Stimulated activated CD4-positive, alpha-beta T cell treated with anti-CD3 and anti-CD28 coated beads, Interleukin-15, amount 100 ng/mL, for 24 hours (primary cell): ENCODE data around the gene LMBR1.
A peak's percentile ranks its signal among the peaks of the same experiment; 100 is the strongest.

Experiments
- DNase-seq: peaks from one replicate; pipeline ENCODE4 v3.0.0-alpha.2; 2020

The LMBR1 gene

DNA sequence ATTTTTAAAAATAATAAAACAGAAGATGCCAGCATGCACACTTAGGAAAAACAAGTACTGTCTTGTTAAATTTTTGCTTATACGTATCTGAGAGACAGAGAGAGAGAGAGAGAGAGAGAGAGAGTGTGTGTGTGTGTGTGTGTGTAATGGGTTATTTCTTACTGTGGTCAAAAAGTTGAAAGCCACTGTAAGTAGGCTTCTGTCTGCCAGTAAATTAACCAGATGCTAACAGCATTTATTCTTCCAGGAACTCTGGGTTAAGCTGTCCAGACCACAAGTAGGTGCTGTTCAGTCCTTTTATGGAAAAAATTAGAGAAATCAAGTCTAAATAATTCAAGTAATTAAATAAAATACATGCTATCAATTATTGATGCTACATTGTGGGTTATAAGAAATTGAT, 212.7 kb downstream of the LMBR1 start:
- DNase-seq, result no peak

DNA sequence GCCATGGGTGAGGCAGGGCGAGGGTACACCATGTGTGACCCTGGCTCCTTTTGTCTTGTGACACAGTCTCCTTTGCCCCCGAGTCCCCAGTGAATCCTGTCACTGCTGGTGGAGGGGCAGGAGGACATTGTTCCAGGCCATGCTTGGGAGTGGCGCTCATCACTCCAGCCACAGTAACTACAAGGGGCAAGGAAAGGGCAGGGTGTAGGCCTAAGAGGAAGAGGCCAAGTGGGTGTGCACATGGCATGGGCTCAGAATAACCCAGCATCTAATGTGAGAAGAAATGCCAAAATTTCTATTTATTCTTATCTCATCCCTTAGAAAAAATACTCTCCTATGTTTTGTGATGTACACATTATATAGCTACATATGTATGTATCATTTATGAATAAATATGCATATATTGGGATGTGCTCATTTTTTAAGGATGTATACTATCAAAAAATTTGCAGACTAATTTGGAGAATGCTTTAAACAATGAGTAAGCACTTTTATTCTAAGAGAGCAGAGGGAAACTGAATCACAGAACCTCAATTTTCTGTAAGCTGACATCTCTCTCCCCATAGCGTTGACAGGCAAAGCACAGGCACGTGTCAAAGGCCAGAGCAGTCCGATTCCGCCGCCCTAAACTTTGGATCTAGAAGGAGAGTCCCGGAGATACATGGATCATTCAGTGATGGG, 215.5 kb downstream of the LMBR1 start:
- no peak for DNase-seq

DNA sequence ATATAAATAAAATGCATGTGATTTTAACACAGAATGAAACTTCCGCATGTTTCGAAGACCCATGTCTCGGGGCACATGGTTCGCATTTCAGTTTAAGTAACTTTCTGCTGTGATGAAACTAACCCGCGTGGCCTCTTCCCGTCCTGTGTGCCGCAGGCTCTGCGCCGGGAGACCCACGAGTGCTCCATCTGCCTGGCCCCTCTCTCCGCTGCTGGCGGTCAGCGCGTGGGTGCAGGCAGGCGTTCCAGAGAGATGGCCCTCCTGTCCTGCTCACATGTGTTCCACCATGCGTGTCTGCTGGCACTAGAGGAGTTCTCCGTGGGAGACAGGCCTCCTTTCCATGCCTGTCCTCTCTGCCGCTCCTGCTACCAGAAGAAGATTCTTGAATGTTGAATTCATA, 216.7 kb downstream of the LMBR1 start:
- no peak for DNase-seq

DNA sequence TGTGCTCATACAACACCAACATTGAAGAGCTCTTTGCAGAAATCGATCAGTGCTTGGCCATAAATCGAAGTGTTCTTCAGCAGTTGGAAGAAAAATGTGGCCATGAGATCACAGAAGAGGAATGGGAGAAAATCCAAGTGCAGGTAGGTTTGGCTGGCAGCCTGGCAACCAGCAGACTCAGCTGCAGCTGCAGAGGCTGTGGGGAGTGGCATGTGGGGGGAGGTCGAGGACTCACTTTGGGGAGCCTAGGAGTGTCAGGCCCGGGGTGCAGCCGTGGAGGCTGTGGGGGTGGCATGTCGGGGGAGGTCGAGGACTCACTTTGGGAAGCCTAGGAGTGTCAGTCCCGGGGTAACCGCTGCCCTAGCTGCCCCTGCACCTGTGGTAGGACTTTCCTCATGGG, 217.3 kb downstream of the LMBR1 start:
- DNase-seq, result no peak

DNA sequence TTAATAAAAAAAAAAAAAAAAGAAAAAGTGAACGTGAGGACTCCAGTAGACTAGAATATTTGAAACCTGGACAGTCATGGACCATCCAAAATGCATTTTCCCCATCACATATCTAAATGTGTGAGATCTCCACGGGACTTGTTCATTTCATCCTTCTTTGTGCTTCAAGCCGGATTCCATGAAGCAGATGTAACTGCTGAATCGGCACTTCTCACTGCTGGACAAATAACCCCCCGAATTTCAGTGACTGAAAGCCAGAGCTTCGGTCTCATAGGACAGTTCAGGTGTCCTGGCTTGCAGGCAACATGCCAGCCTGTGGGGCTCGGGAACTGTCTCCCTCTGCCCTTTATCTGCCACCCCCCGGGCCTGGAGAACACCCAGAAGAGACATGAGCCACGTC, 219.1 kb downstream of the LMBR1 start:
- no peak for DNase-seq

DNA sequence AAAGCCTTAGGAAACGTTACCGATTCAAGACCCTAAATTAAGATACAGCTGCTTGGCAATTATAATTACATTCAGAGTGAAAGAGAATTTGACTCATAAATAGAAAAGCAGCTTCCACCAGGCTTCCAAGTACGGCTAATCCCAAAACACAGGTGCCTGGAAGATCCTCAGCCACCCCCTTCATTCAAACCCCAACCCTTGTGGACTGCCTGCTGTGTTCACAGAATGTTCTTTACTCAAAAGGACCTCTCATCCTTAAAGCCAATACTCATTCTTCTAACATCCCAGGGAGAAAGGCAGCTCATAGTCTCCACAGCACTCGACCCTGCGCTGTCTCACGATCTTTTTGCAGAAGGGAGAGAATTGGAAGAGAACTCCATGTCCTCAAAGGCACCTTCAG, 219.5 kb downstream of the LMBR1 start:
- no peak for DNase-seq

DNA sequence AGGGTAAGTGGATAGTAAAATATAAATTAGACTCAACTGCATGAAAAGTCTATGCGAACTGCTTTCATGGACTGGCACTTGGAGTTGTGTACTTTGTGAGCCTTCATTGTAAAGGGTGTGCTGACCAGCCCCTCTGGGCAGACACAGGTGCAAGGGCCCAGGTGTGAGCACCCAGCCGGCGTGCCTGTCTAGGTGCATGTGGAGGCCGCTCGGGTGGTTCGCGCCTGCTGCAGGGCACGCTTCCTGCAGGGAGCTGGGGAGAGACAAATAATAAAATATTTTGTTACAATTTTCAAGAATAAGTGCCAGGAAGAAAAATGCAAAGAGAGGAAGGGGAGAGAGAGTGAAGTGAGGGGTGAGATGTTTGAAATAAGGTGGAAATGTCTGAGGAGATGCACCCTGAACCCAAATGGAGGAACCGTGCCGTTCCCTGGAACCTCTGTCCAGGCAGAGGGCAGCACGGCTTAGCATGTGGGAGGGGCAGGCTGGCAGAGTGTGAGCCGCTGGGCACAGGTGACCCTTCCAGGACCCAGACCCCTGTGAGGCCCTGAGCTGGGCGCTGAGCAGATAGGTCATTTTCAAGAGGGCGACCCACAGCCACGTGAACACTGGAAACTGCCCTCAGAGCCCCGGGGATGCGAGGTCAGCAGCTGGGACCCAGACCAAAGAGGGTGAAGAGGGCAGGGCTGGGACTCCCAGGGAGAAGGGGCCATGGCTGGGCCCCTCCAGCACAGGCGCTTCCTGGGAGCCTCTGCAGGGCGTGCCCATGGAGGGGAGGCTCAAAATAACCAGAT, 223.8 kb downstream of the LMBR1 start:
- no peak for DNase-seq

DNA sequence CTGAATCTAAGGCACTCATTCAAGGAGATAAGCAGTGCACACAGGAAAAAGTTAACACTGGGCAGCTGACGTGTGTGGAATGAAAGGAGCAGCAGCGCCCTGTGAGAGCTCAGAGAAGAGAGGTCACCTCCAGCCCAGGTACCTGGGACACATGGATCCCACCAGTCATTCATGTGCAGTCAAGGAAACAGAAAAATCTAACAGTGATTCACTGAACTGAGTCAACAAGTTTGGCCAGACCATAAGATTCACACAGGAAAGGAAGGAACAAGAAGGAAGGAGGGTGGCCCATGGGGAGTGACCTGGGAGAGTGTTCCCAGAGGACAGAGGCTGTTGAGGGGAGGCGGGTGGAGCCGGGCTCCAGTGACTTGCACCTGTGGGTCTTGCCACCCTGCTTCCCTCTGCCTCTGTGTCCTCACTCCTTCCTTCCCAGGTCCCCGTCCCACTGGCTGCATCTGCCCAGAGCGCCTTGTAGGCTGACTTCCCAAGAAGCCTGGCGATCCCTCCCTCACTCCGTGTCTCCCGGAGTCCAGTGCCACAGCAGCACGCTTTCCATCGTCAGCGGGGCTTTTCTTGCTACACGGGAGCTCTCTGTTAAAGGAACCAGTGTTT, 224.7 kb downstream of the LMBR1 start:
- DNase-seq, result no peak

DNA sequence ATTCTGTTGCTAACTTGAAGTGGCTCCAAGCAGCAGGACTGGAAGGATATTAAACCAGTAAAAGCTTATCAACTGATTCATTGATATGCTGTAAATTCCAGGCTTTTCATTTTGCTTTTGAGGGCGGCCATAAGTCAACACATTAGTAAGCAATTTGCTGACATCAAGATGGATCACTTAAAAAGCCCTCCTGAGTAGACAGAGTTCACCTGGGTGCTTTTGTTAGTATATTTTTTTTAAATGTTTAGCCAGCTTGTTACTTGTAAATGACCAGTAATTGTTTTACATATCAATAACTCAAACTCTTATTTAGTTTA, 225.9 kb downstream of the LMBR1 start:
- no peak for DNase-seq

DNA sequence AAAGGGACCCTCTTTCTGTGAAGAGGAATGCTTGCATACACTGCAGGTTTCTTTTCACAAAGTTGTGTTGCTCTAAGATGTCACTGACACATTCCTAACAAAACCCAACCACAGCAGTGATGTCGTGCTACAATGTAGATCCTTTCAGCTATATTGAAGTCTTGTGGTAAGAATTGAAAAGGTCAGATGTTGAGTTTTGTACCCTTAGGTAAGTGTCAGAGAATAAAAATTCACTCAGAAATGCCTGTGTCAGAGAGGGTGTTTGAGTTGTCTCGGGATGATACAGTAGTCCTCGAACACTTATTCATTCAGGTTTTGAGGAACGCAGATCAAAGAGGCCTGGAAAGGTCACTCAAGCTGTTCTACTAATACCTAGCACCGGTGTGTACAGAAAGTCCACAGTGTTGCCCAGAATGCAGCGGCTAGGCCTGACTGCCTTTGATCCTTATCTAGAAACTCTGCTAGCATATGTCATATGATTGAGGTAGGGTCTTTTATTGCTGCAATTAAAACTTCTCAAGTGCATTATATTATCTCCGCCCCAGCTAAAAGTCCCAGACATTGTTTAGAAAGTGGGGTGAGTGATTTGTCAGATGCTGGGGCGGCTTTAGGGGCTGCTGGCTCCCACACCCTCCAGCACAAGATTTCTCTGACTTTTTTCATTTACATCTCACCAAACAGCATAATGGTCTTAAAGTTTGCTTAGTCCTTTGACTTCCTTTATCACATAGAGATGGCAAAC, 226.4 kb downstream of the LMBR1 start:
- no peak for DNase-seq

DNA sequence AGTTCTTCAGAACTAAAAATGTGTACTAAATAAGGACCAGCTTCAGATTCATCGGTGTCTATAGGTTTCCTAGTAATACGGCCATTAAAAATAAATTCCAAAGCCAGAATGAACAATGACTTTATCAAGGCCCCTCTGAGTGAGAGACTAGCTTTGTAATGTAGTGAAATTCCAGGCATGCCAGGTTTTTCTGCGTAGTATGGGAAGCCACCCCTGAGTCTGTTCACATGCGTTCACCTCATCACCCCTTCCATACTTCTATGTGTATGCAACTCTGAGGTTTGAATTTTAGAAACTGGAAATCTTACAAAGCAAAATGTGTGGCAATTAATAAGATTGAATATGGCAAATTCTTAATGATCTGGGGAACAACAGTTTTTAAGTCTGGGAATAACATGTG, 227.9 kb downstream of the LMBR1 start:
- DNase-seq, result no peak

DNA sequence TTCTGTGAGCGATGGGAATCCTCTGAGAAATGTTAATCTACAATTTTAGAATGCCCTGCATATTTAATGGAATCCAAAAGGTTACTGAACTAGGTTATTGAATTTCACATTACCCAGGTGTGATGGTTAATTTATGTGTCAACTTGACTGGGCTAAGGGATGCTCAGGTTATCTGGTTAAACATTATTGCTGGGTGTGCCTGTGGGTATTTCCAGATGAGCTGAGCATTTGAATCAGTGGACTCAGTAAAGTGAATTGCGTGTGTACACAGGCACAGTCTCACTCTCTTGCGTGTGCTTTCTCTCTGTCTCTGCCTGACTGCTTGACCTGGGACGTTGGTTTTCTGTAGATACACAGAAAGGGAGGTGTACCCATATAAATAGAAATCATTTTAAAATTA, 230.7 kb downstream of the LMBR1 start:
- no peak for DNase-seq

DNA sequence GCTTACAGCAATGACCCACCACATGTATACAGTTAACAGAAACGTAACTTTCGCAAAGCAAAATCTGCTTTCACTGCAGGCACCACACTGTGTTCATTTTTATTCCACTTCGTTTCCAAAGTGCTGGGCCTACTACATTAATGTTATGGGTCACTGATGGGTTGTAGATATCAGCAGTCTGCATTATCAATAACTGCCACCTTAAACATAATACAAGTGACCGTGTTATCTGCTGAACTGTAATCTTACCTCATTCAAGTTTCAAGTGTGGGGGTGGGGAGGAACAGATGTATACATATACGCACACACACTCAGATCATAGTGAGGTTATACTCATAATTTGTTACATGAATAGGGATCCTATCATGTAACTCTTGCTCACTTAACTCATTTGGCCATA, 231.3 kb downstream of the LMBR1 start:
- DNase-seq, result no peak

DNA sequence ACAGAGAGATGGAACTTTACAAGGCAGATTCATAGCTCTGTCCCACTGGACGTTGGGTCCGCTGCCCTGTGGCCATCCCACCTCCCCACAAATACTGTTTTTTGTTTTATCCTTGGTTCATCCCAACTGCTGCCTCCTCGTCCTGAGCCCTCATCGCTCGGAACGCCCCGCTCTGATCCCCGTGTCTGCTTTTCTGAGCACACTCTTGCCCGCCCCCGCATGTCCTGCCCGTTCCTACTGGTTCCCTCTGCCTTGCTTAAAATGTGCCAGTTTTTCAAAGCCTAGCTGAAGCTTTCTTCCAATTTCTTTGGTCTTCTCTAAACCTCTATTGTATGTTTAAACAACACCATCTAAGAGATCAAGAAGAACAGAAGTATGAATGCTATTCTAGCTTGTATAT, 233.0 kb downstream of the LMBR1 start:
- no peak for DNase-seq

DNA sequence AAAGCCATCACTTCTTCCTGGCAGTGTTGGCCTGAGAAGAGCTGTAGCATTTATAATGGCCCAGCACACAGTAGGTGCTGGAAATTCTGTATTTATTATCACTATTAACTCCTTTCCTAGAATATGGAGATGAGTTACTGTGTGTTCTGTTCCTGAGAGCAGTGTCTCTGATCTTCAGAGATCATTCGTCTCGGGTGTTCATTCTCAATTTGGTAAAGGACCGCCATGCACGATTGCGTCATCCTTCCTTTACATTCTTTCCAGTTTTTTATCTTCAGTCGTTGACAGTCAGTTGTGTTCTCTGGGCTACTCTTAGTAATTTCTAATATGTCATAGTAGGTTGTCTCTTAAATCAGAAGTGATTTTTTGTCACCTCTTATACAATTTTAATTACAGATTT, 233.8 kb downstream of the LMBR1 start:
- no peak for DNase-seq

DNA sequence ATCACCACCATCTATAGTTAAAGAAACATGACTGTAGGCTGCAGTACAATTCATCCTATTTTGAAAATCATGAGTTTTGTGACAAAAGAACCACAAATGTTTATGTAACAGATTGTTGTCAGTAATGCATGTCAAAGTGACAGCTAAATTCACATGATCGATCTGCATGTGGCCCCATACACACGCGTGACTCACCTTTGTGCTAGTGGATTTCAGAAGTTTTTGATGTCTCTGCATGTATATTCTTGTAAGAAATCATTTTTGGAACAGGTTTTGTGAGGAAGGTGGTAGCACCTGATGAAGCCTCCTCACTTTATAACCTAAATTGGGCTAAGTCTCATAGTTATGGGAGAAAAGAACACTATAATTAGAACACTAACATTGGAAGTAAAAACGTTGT, 235.3 kb downstream of the LMBR1 start:
- no peak for DNase-seq

DNA sequence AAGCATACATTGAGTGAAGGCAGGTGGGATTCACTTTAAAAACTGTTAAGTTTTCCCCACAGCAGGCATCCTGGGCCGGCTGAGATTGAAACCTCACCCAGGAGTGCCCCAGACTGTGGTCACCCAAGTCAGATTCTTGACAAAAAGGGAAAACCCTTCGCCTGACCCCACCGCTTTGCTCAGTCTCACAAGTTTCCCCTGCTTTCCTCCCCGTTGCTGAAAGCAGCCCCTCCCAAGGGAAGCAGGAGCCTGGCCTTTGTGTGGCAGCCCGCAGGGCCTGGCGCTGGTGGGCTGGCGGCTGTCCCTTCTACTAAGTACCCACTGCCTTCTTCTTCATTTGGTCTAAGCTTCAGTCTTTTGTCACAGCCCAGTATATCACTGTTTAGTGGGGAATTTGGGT, 236.4 kb downstream of the LMBR1 start:
- no peak for DNase-seq

DNA sequence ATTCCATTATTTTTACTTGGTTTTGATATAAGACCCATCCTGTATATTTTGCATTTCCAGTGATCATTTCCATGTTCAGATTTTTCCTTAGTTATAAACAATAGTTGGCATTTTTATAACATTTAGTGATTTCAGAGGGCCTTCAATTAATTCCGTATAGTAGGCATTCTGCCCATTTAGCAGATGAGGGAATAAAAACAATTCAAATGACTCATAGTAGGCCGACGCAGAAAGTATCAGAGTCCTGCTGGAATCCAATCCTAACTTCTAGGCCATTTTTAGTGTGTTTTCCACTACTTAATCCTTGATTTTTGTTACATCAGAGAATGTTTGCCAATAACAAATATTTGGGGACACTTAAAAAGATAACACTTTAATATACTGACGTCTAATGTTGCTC, 237.0 kb downstream of the LMBR1 start:
- no peak for DNase-seq

DNA sequence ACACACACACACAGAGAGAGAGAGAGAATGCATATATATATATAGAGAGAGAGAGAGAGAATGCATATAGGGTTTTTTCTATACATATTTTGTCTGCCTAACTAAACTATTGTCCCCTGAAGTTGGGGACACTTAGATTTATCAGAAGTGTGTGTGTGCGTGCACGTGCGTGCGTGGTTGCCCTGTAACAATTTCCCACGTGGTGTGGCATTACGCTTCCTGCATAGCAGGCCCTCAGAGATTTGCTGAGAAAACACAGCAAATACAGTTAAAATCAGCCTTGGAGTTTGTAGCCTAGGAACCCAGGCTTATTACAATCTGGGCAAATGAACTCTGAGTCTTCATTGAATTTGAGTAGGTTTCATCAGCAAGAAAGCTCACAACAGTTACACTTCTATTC, 237.7 kb downstream of the LMBR1 start:
- DNase-seq, result no peak

DNA sequence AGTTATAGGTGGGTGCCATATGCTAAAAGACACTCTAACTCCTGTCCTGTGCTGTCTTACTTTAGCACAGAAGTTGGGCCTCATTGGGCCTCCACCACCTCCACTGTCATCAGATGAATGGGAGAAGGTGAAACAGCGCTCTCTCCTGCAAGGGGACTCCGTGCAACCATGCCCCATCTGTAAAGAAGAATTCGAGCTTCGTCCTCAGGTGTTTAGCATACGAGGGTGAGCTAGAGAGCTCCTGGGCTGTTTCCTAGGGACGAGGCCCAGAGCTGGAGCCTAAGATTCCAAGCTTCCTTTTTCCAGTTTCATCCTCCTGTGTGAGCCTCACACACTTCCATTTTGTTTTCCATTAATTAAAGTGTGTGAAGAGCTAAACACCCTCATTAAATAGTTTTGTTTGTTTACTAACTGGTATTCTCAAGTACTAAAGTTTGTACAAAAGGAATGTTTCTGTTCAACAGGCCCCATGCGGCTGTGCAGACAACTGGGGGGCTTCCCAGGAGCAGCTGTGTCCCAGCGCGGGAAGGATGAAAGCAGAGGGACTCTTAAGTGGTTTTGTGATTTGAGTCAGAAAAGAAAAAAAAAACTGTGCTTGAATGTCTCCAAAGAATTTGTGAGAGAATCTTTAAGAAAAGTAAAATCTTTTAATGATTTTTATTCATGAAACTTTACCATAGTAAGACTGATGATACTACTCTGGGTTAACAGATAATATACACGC, 238.3 kb downstream of the LMBR1 start:
- DNase-seq, result no peak

DNA sequence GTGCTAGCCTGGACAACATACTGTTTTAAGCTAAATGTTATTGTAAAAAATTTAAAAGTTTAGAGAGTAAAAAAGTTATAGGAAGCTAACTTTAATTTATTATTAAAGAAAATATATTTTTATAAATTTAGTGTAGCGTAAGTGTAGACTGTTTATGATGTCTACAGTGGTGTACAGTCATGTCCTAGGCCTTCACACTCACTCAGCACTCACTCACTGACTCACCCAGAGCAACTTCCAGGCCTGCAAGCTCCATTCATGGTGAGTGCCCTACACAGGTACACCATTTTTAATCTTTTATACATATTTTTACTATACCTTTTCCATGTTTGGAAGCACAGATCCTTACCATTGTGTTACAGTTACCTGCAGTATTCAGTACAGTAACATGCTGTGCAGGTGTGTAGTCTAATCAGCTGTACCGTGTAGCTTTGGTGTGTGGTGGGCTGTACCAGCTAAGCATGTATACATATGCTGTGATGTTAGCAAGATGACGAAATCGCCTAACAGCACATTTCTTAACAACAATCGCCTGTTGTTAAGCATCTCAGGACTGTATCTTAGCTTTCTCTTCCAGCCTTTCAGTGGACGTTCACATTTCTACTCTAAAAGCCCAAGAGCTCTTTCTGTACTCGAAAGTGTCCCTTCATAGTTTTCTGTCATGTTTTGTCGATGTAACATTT, 240.0 kb downstream of the LMBR1 start:
- DNase-seq, result no peak

DNA sequence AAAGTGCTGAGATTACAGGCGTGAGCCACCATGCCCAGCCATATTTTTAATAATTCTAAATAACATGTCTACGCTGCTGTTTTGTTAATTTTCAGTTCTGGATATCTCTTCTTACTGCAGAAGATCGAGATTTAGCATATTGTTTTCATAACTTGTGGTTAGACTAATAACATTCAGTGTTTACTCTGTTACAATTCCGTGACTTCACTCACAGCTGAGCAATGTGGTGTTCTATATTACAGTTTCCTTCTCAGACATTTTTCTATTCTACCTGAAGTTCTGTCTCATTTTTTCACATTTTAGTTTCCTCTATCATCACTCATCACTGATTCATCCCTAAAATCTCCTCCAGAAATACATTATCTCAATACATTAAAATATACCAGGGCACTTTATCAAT, 241.5 kb downstream of the LMBR1 start:
- DNase-seq, result no peak

DNA sequence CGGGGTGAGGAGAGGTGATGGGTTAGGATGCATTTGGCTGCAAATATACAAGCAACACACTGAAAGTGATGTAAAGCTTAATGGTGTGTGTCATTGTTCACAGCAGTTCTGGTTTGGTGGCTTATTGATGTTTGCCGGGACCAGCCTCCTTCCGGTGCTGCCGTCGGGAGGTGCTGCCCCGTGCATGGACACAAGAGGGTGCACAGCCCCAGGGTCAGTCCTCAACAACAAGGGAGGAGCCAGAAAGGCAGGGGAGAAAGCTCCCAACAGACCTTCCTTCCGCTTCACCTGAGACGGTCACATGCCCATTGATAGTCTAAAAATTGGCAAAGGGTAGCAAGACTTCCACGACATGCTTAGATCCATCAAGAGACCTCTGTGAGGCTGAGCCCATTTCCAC, 242.9 kb downstream of the LMBR1 start:
- peak; percentile 25 for DNase-seq
